GM23248 (cell line): ENCODE data around the gene GALNT17. TPM values are rescaled to one million over a fixed set of nuclear protein-coding genes. Genes with fewer than 3 reads are reported as not detected.
A peak's percentile ranks its signal among the peaks of the same experiment; 100 is the strongest.

Experiments used
- DNase-seq: peaks from one replicate; pipeline ENCODE4 v3.0.0-alpha.2; 2015
- H2AFZ ChIP-seq: fragments of 200-600 bp; sonication (generic); 2 replicates; pipeline ENCODE4 v1.6.1; 2016; ENCODE audit warnings: antibody characterized with exemption
- H3F3A ChIP-seq: fragments of 200-600 bp; sonication (generic); 2 replicates; pipeline ENCODE4 v1.6.1; 2016; ENCODE audit warnings: mild to moderate bottlenecking, antibody characterized with exemption, mixed run types; ENCODE audit not compliant: insufficient read depth
- H3K27ac ChIP-seq: fragments of 200-600 bp; sonication (generic); 2 replicates; pipeline ENCODE4 v1.5.1; 2016; ENCODE audit warnings: mild to moderate bottlenecking
- H3K27me3 ChIP-seq: fragments of 200-600 bp; sonication (generic); replicated peaks from 2 replicates; pipeline ENCODE4 v1.6.1; 2016; ENCODE audit warnings: mild to moderate bottlenecking; ENCODE audit not compliant: insufficient read depth
- H3K36me3 ChIP-seq: fragments of 200-600 bp; sonication (generic); 2 replicates; pipeline ENCODE4 v1.6.1; 2016; ENCODE audit warnings: low read depth, mild to moderate bottlenecking
- H3K4me1 ChIP-seq: fragments of 200-600 bp; sonication (generic); 2 replicates; pipeline ENCODE4 v1.6.1; 2016; ENCODE audit warnings: mild to moderate bottlenecking; ENCODE audit not compliant: insufficient read depth
- H3K4me2 ChIP-seq: fragments of 200-600 bp; sonication (generic); one replicate; pipeline ENCODE4 v1.6.1; 2016; ENCODE audit warnings: mild to moderate bottlenecking; ENCODE audit not compliant: unreplicated experiment
- H3K4me3 ChIP-seq: fragments of 200-600 bp; sonication (generic); 2 replicates; pipeline ENCODE4 v1.5.1; 2016; ENCODE audit warnings: mild to moderate bottlenecking
- H3K79me2 ChIP-seq: fragments of 200-600 bp; sonication (generic); 2 replicates; pipeline ENCODE4 v1.6.1; 2016; ENCODE audit warnings: mild to moderate bottlenecking; ENCODE audit not compliant: insufficient read depth
- H3K9ac ChIP-seq: fragments of 200-600 bp; sonication (generic); 2 replicates; pipeline ENCODE4 v1.6.1; 2016; ENCODE audit warnings: mild to moderate bottlenecking
- H3K9me2 ChIP-seq: fragments of 200-600 bp; sonication (generic); 2 replicates; pipeline ENCODE4 v1.6.1; 2016; ENCODE audit warnings: mixed run types, mild to moderate bottlenecking, moderate library complexity; ENCODE audit not compliant: insufficient read depth
- H3K9me3 ChIP-seq: fragments of 200-600 bp; sonication (generic); one replicate; pipeline ENCODE4 v1.6.1; 2017; ENCODE audit warnings: low read depth
- H4K20me1 ChIP-seq: fragments of 200-600 bp; sonication (generic); 2 replicates; pipeline ENCODE4 v1.6.0; 2016; ENCODE audit not compliant: insufficient read depth
- EZH2 ChIP-seq: fragments of 200-600 bp; sonication (generic); IDR thresholded peaks from 2 replicates; pipeline ENCODE4 v1.6.1; 2018; ENCODE audit warnings: antibody characterized with exemption, mild to moderate bottlenecking; ENCODE audit not compliant: insufficient read depth, poor library complexity, severe bottlenecking
- EZH2phosphoT487 ChIP-seq: fragments of 200-600 bp; sonication (generic); IDR thresholded peaks from 2 replicates; pipeline ENCODE4 v1.6.1; 2018; ENCODE audit warnings: antibody characterized with exemption, moderate library complexity, mild to moderate bottlenecking, low read depth; ENCODE audit not compliant: insufficient read depth
- WGBS, 2 experiments: methylation state at CpG; one replicate each; pipeline ENCODE4 v1.1.6; 2015 to 2017; ENCODE audit warnings: low lambda C conversion rate in 2 of 2, low coverage in 1 of 2; ENCODE audit errors: missing lambda C conversion rate in 2 of 2; 5-methylcytosine and 5-hydroxymethylcytosine counted together
- in situ Hi-C: fragments of 300-500 bp; cut with MboI; formaldehyde crosslinking; loops from 2 replicates; pipeline ENCODE4 v1.15.0; 2020
- polyA plus RNA-seq: library from polyadenylated mRNA; unstranded; fragments of >200 nt; fragmentation: Nextera tagmentation; extraction: Ambion mirVana; gene quantifications from 2 replicates; pipeline ENCODE4 v1.2.1, GENCODE V29; 2016
- total RNA-seq: library from RNA; depleted of rRNA; stranded (reverse); fragments of >200 nt; shearing (Covaris generic); gene quantifications from 2 replicates; pipeline ENCODE4 v1.2.3, GENCODE V29; 2014

GALNT17 gene
- total and polyA plus RNA-seq, 2 experiments from 2014 or later: not detected

DNA sequence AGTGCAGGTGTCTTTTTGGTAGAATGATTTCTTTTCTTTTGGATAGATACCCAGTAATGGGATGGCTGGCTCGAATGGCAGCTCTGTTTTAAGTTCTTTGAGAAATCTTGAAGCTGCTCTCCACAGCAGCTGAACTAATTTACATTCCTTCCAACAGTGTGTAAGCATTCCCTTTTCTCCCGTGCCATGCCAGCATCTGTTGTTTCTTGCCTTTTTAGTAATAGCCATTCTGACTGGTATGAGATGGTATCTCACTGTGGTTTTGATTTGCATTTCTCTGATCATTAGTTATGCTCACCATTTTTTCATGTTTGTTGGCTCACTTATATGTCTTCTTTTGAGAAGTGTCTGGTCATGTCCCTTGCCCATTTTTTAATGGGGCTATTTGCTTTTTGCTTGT is 486.3 kb downstream of the GALNT17 start:
- TF ChIP-seq EZH2: no peak
- TF ChIP-seq EZH2phosphoT487: no peak
- Histone ChIP-seq H3K4me2 (no peak overlapping the region), H2AFZ (no peak overlapping the region), H3K4me3 (no peak overlapping the region), H3K4me1 (no peaks in the 10 kb centered on the region), H3K27ac (no peak overlapping the region), H3K9me2 (no peaks in the 10 kb centered on the region), H3K9me3 (no peaks in the 10 kb centered on the region), H3K79me2 (no peaks in the 10 kb centered on the region), H3F3A (no peaks in the 10 kb centered on the region), H3K27me3 (no peaks in the 10 kb centered on the region), H3K36me3 (no peaks in the 10 kb centered on the region), H4K20me1 (no peaks in the 10 kb centered on the region), H3K9ac (no peak overlapping the region)
- 10 to 18% methylated on average over 2 of the region's 2 CpGs for WGBS, 2 experiments
- peak; percentile 32 for DNase-seq
- in situ Hi-C loops: no loop called here

GRCh38 chr7:71625545-71625944 is 493.6 kb downstream of the GALNT17 start:
- in situ Hi-C loops: no loop called here
- no peaks in the 10 kb centered on the region for H3K9me2 ChIP-seq
- WGBS, 2 experiments: 21 to 24% methylated on average over 4 of the region's 4 CpGs

DNA sequence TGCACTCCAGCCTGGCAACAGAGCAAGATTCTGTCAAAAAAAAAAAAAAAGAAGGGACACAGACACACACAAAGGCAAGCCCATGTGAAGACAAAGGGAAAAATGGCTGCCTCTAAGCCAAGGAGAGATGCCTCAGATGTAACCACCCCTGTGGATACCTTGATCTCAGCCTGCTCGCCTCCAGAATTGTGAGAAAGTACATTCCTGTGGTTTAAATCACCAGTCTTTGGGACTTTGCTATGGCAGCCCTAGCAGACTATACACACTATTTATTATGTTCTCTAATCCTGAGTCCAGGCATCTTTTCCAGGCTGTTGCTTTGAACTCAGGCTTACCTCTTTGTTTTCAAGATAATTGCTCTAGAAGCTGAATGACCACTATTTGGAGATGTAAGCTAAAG is 494.3 kb downstream of the GALNT17 start:
- peak; percentile 58 for DNase-seq
- Histone ChIP-seq H3K4me3 (no peak overlapping the region), H3K4me2 (no peak overlapping the region), H2AFZ (no peak overlapping the region), H3K27me3 (no peaks in the 10 kb centered on the region), H3K27ac (no peak overlapping the region), H3K4me1 (peaks cover 4% of the 10 kb centered on the region; the same call in 1 of the 2 replicates), H3K9me3 (no peaks in the 10 kb centered on the region), H3K79me2 (no peaks in the 10 kb centered on the region), H4K20me1 (no peaks in the 10 kb centered on the region), H3K36me3 (no peaks in the 10 kb centered on the region), H3K9me2 (no peaks in the 10 kb centered on the region), H3F3A (no peaks in the 10 kb centered on the region), H3K9ac (no peak overlapping the region)
- in situ Hi-C loops: no loop called here
- TF ChIP-seq EZH2: no peak
- TF ChIP-seq EZH2phosphoT487: no peak
- 0 to 11% methylated on average over 1 of the region's 1 CpG for WGBS, 2 experiments

More at GRCh38 chr7:71625545-71625944, 493.6 kb downstream of the GALNT17 start:
- H3F3A ChIP-seq: no peaks in the 10 kb centered on the region
- no peak for TF ChIP-seq EZH2
- no peak for TF ChIP-seq EZH2phosphoT487
- no peak overlapping the region for H3K4me2 ChIP-seq
- no peak overlapping the region for H3K4me3 ChIP-seq
- no peak overlapping the region for H3K27ac ChIP-seq
- H3K36me3 ChIP-seq: no peaks in the 10 kb centered on the region
- DNase-seq: no peak
- H2AFZ ChIP-seq: no peak overlapping the region
- H3K27me3 ChIP-seq: no peaks in the 10 kb centered on the region
- no peak overlapping the region for H3K9ac ChIP-seq
- H3K9me3 ChIP-seq: no peaks in the 10 kb centered on the region
- H3K4me1 ChIP-seq: peaks cover 4% of the 10 kb centered on the region; the same call in 1 of the 2 replicates
- H4K20me1 ChIP-seq: no peaks in the 10 kb centered on the region
- H3K79me2 ChIP-seq: no peaks in the 10 kb centered on the region

- Histone ChIP-seq H3K9me2 (no peaks in the 10 kb centered on the region), H3K27me3 (no peaks in the 10 kb centered on the region), H3K4me3 (no peak overlapping the region), H2AFZ (no peak overlapping the region), H3K9ac (no peak overlapping the region), H3K36me3 (no peaks in the 10 kb centered on the region), H3K4me1 (peaks cover 6% of the 10 kb centered on the region; the same call in 1 of the 2 replicates), H3K27ac (no peak overlapping the region), H3K9me3 (no peaks in the 10 kb centered on the region), H3F3A (no peaks in the 10 kb centered on the region), H3K4me2 (no peak overlapping the region), H4K20me1 (no peaks in the 10 kb centered on the region), H3K79me2 (no peaks in the 10 kb centered on the region)
- DNase-seq: no peak
- WGBS, 2 experiments: 36 to 40% methylated on average over 7 of the region's 7 CpGs
- in situ Hi-C loops: no loop called here
- TF ChIP-seq EZH2phosphoT487 (no peak), EZH2 (no peak)
Observed at GRCh38 chr7:71627651-71628050, 495.7 kb downstream of the GALNT17 start.

- H3K36me3 ChIP-seq: no peaks in the 10 kb centered on the region
- H3K9me3 ChIP-seq: no peaks in the 10 kb centered on the region
- no peak overlapping the region for H3K27ac ChIP-seq
- no peaks in the 10 kb centered on the region for H4K20me1 ChIP-seq
- DNase-seq: no peak
- no peaks in the 10 kb centered on the region for H3K9me2 ChIP-seq
- H2AFZ ChIP-seq: no peak overlapping the region
- no peaks in the 10 kb centered on the region for H3K27me3 ChIP-seq
- H3K9ac ChIP-seq: no peak overlapping the region
- no peaks in the 10 kb centered on the region for H3K79me2 ChIP-seq
- no peak overlapping the region for H3K4me3 ChIP-seq
- 67 to 70% methylated on average over 4 of the region's 4 CpGs for WGBS, 2 experiments
- no peak overlapping the region for H3K4me2 ChIP-seq
- no peaks in the 10 kb centered on the region for H3F3A ChIP-seq
- TF ChIP-seq EZH2phosphoT487: no peak
- TF ChIP-seq EZH2: no peak
- peaks cover 17% of the 10 kb centered on the region for H3K4me1 ChIP-seq
- in situ Hi-C loops: no loop called here
Observed at GRCh38 chr7:71630516-71630915, 498.6 kb downstream of the GALNT17 start.
